H1 (cell line): Measurements from ENCODE around the gene NLRX1. TPM values are rescaled to one million over a fixed set of nuclear protein-coding genes. Genes with fewer than 3 reads are reported as not detected.

ENCODE experiments used
- CBX5 ChIP-seq: fragments of 300-800, 300-1000 bp; sonication (generic); IDR thresholded peaks from 2 replicates; pipeline ENCODE4 v1.7.1; 2016; ENCODE audit warnings: antibody characterized with exemption, low read length, low read depth
- CEBPB ChIP-seq: IDR thresholded peaks from 2 replicates; pipeline ENCODE4 v1.6.1; 2012; ENCODE audit warnings: low read depth, low read length
- CTBP2 ChIP-seq: IDR thresholded peaks from 2 replicates; pipeline ENCODE4 v1.7.0; 2011; ENCODE audit warnings: borderline replicate concordance, mild to moderate bottlenecking, moderate library complexity, mixed read lengths, low read length; ENCODE audit not compliant: insufficient read depth, insufficient read length
- KDM1A ChIP-seq: fragments of 200-600, 300-600 bp; sonication (generic); IDR thresholded peaks from 2 replicates; pipeline ENCODE4 v1.7.1; 2016; ENCODE audit warnings: mild to moderate bottlenecking, low read length, borderline replicate concordance
- POU5F1 ChIP-seq: IDR thresholded peaks from 2 replicates; pipeline ENCODE4 v1.6.1; 2011; ENCODE audit warnings: low read depth, mild to moderate bottlenecking, low read length, moderate library complexity
- RBBP5 ChIP-seq: IDR thresholded peaks from 2 replicates; pipeline ENCODE4 v1.7.1; 2012; ENCODE audit warnings: low read depth, mild to moderate bottlenecking, inconsistent platforms, low read length, moderate library complexity, borderline replicate concordance
- RXRA ChIP-seq: IDR thresholded peaks from 2 replicates; pipeline ENCODE4 v1.6.1; 2011; ENCODE audit warnings: low read depth, mild to moderate bottlenecking, low read length, moderate library complexity; ENCODE audit not compliant: insufficient read depth
- SRF ChIP-seq: IDR thresholded peaks from 2 replicates; pipeline ENCODE4 v1.6.1; 2011; ENCODE audit warnings: mild to moderate bottlenecking, low read depth, low read length, moderate library complexity
- polyA plus RNA-seq, 7 experiments: library from polyadenylated mRNA; depleted of rRNA in 3 of 7; stranded (reverse) in 5 of 7; unstranded in 2 of 7; fragments of >200 nt in 5 of 7; fragments of 200-250 nt in 2 of 7; gene quantifications; 1 replicate in 5 of 7; 2 replicates in 1 of 7; 4 replicates in 1 of 7; pipeline versions ENCODE4 v1.2.1 to v1.2.3, GENCODE V29; 2011 to 2013; ENCODE audit warnings: missing spikeins in 2 of 7, mixed read lengths in 2 of 7
- total RNA-seq: library from RNA; stranded (reverse); fragmentation: NEBNext Ultra II Directional; extraction: Animal tissue kit (Norgen Biotek cat#: 25700); gene quantifications from 2 replicates; pipeline ENCODE4 v1.2.1, GENCODE V29; 2021
- TF ChIP-seq, protein P1 (sequence below): IDR thresholded peaks from 2 replicates; pipeline ENCODE4 v1.6.1; 2011; ENCODE audit warnings: low read length, improper control_type of control experiment

Gene NLRX1
- total and polyA plus RNA-seq, 2 of the 8 experiments (the other 6 are each of a cell fraction or from before 2014, with no cell fraction given) = 13.2 to 18.6 TPM

DNA sequence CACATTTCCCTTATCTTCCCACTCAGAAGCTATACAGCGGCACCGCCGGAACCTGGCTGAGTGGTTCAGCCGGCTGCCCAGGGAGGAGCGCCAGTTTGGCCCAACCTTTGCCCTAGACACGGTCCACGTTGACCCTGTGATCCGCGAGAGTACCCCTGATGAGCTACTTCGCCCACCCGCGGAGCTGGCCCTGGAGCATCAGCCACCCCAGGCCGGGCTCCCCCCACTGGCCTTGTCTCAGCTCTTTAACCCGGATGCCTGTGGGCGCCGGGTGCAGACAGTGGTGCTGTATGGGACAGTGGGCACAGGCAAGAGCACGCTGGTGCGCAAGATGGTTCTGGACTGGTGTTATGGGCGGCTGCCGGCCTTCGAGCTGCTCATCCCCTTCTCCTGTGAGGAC is 4.9 kb downstream of the NLRX1 start (continued):
- TF ChIP-seq, protein P1, sequence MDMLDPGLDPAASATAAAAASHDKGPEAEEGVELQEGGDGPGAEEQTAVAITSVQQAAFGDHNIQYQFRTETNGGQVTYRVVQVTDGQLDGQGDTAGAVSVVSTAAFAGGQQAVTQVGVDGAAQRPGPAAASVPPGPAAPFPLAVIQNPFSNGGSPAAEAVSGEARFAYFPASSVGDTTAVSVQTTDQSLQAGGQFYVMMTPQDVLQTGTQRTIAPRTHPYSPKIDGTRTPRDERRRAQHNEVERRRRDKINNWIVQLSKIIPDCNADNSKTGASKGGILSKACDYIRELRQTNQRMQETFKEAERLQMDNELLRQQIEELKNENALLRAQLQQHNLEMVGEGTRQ = no peak
- TF ChIP-seq RBBP5 (no peak), CTBP2 (no peak), RXRA (no peak), CEBPB (no peak), POU5F1 (no peak), CBX5 (no peak), KDM1A (no peak), SRF (no peak)
- TF ChIP-seq, all 59 proteins: peak for 0
